ENCODE measurements around the gene BICC1.

Gene BICC1

GRCh38 chr10:58512491-58513187 lies at the start of gene BICC1:
Gene BICC1 (plus strand): TSS chr10:58512872. CDS start chr10:58513144, 272 bp downstream.
- no peak for DNase-seq (ENCODE audit: low read depth in 2 of 2)

- DNase-seq (ENCODE audit: low read depth in 2 of 2), result no peak
Observed at GRCh38 chr10:58464956-58465355, 47.7 kb upstream of the BICC1 start.

GRCh38 chr10:58465629-58466028 lies 47.0 kb upstream of the BICC1 start:
- no peak for DNase-seq (ENCODE audit: low read depth in 2 of 2)

GRCh38 chr10:58467931-58468635 lies 44.6 kb upstream of the BICC1 start:
- no peak for DNase-seq (ENCODE audit: low read depth in 2 of 2)

- no peak for DNase-seq (ENCODE audit: low read depth in 2 of 2)
Observed at GRCh38 chr10:58473976-58474375, 38.7 kb upstream of the BICC1 start.

GRCh38 chr10:58475322-58476277 lies 37.1 kb upstream of the BICC1 start:
- peak; percentile 78 to 79 for DNase-seq (ENCODE audit: low read depth in 2 of 2)

GRCh38 chr10:58477122-58477521 lies 35.5 kb upstream of the BICC1 start:
- DNase-seq (ENCODE audit: low read depth in 2 of 2), result peak in 1 of 2 experiments; percentile 41

GRCh38 chr10:58477902-58478301 lies 34.8 kb upstream of the BICC1 start:
- DNase-seq (ENCODE audit: low read depth in 2 of 2), result no peak

GRCh38 chr10:58479045-58479444 lies 33.6 kb upstream of the BICC1 start:
- DNase-seq (ENCODE audit: low read depth in 2 of 2), result no peak

- no peak for DNase-seq (ENCODE audit: low read depth in 2 of 2)
Observed at GRCh38 chr10:58480321-58480720, 32.4 kb upstream of the BICC1 start.

GRCh38 chr10:58481569-58482109 lies 31.0 kb upstream of the BICC1 start:
- no peak for DNase-seq (ENCODE audit: low read depth in 2 of 2)

- no peak for DNase-seq (ENCODE audit: low read depth in 2 of 2)
Observed at GRCh38 chr10:58486821-58487220, 25.9 kb upstream of the BICC1 start.

- DNase-seq (ENCODE audit: low read depth in 2 of 2), result no peak
Observed at GRCh38 chr10:58488921-58489320, 23.8 kb upstream of the BICC1 start.

GRCh38 chr10:58502956-58503355 lies 9.7 kb upstream of the BICC1 start:
- no peak for DNase-seq (ENCODE audit: low read depth in 2 of 2)

- peak; percentile 91 to 93 for DNase-seq (ENCODE audit: low read depth in 2 of 2)
Observed at GRCh38 chr10:58508316-58508715, 4.4 kb upstream of the BICC1 start.

- no peak for DNase-seq (ENCODE audit: low read depth in 2 of 2)
Observed at GRCh38 chr10:58511765-58512490, 744 bp upstream of the BICC1 start.

GRCh38 chr10:58513188-58514110 lies 777 bp downstream of the BICC1 start:
- peak in 1 of 2 experiments; percentile 44 for DNase-seq (ENCODE audit: low read depth in 2 of 2)

GRCh38 chr10:58514111-58514770 lies 1.6 kb downstream of the BICC1 start:
- DNase-seq (ENCODE audit: low read depth in 2 of 2), result no peak

- no peak for DNase-seq (ENCODE audit: low read depth in 2 of 2)
Observed at GRCh38 chr10:58515291-58515941, 2.7 kb downstream of the BICC1 start.

All from fibroblast of skin of left quadriceps (primary cell).